ENCODE data around the gene ADAM19. TPM values are rescaled to one million over a fixed set of nuclear protein-coding genes. Genes with fewer than 3 reads are reported as not detected.

ADAM19 gene
- total RNA-seq, 2 experiments from 2014 or later, result 24.2 to 103 TPM

GRCh38 chr5:157535042-157535865 is 40.3 kb downstream of the ADAM19 start:
- intact Hi-C loops (cut with micrococcal nuclease; ENCODE audit: unreplicated experiment), result no loop called here
- Histone ChIP-seq H4K20me1 (ENCODE audit: insufficient read depth, low read length) (no peaks in the 10 kb centered on the region), H3K79me2 (ENCODE audit: insufficient read depth, low read depth, low read length) (peaks cover 10% of the 10 kb centered on the region; the same call in 1 of the 2 replicates), H3K4me1 (ENCODE audit: insufficient read depth, low read length, poor library complexity, severe bottlenecking) (peaks cover 17% of the 10 kb centered on the region), H2AFZ (ENCODE audit: low read length) (no peak overlapping the region), H3K4me3 (ENCODE audit: low read depth, low read length, poor library complexity, severe bottlenecking) (no peak overlapping the region), H3K9me3 (ENCODE audit: low read length) (no peaks in the 10 kb centered on the region), H3K27ac (ENCODE audit: low read depth, low read length, poor library complexity, severe bottlenecking) (no peak overlapping the region), H3K9me2 (ENCODE audit: insufficient read depth, low read length) (no peaks in the 10 kb centered on the region), H3K36me3 (ENCODE audit: insufficient read depth, low read length) (peaks cover 41% of the 10 kb centered on the region), H3K4me2 (ENCODE audit: low read length) (no peak overlapping the region)
- DNase-seq (ENCODE audit: low spot score), result no peak
- ChIA-PET POLR2A (interaction anchor here (1.0 to 1.4 kb wide), 6 partner anchors 14 to 28 kb away, joined by 3 to 5 read pairs (median 3); no protein-coding TSS in a partner anchor), CTCF (ENCODE audit: unreplicated experiment) (interaction anchor here (1.0 kb wide), 1 partner anchor 10 kb away, joined by 3 read pairs; no protein-coding TSS in a partner anchor)
- no TSS peak for BruUV-seq (replicated peaks)
- TF ChIP-seq, protein P1, sequence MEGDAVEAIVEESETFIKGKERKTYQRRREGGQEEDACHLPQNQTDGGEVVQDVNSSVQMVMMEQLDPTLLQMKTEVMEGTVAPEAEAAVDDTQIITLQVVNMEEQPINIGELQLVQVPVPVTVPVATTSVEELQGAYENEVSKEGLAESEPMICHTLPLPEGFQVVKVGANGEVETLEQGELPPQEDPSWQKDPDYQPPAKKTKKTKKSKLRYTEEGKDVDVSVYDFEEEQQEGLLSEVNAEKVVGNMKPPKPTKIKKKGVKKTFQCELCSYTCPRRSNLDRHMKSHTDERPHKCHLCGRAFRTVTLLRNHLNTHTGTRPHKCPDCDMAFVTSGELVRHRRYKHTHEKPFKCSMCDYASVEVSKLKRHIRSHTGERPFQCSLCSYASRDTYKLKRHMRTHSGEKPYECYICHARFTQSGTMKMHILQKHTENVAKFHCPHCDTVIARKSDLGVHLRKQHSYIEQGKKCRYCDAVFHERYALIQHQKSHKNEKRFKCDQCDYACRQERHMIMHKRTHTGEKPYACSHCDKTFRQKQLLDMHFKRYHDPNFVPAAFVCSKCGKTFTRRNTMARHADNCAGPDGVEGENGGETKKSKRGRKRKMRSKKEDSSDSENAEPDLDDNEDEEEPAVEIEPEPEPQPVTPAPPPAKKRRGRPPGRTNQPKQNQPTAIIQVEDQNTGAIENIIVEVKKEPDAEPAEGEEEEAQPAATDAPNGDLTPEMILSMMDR (conservative IDR thresholded peaks at IDR 0.05; ENCODE audit: low read length), result no peak
- TF ChIP-seq EZH2phosphoT487 (IDR thresholded peaks at IDR 0.05; ENCODE audit: borderline replicate concordance, low read depth, low read length), result no peak

DNA sequence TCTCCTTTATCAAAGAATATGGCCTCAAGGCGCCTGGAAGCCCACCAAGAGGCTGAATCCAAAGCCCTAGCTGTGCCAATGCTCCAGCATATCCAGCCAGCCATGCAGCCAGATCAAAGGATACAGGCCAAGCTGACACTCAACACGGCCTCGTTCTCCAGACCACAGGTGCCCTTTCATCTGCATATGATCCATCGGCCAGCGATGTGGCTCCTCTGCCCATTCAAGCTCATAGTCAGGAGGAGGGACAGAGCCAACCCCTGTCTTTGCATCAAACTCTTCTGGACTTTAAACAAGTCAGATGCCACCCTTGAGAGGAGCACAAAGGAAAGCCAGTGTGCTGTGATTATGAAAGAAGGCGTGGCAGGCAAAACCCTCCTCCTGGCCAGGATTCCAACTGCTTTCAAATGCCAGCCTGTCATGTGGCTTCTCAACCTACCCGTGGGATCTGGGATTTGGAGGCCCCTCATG is 42.5 kb downstream of the ADAM19 start:
- Histone ChIP-seq H3K9me2 (ENCODE audit: insufficient read depth, low read length) (no peaks in the 10 kb centered on the region), H3K79me2 (ENCODE audit: insufficient read depth, low read depth, low read length) (no peaks in the 10 kb centered on the region), H3K4me2 (ENCODE audit: low read length) (no peak overlapping the region), H3K4me1 (ENCODE audit: insufficient read depth, low read length, poor library complexity, severe bottlenecking) (peaks cover 6% of the 10 kb centered on the region), H4K20me1 (ENCODE audit: insufficient read depth, low read length) (no peaks in the 10 kb centered on the region), H3K27ac (ENCODE audit: low read depth, low read length, poor library complexity, severe bottlenecking) (no peak overlapping the region), H3K4me3 (ENCODE audit: low read depth, low read length, poor library complexity, severe bottlenecking) (no peak overlapping the region), H3K36me3 (ENCODE audit: insufficient read depth, low read length) (peaks cover 62% of the 10 kb centered on the region), H3K9me3 (ENCODE audit: low read length) (no peaks in the 10 kb centered on the region), H2AFZ (ENCODE audit: low read length) (no peak overlapping the region)
- BruUV-seq (replicated peaks), result no TSS peak
- ChIA-PET POLR2A (interaction anchor here (1.2 to 1.7 kb wide), 2 partner anchors 9 to 36 kb away, joined by 4 read pairs; no protein-coding TSS in a partner anchor), CTCF (ENCODE audit: unreplicated experiment) (no interaction called here)
- DNase-seq (ENCODE audit: low spot score), result no peak
- TF ChIP-seq EZH2phosphoT487 (IDR thresholded peaks at IDR 0.05; ENCODE audit: borderline replicate concordance, low read depth, low read length), result no peak
- TF ChIP-seq, protein P1 (conservative IDR thresholded peaks at IDR 0.05; ENCODE audit: low read length), result no peak
- intact Hi-C loops (cut with micrococcal nuclease; ENCODE audit: unreplicated experiment), result no loop called here

DNA sequence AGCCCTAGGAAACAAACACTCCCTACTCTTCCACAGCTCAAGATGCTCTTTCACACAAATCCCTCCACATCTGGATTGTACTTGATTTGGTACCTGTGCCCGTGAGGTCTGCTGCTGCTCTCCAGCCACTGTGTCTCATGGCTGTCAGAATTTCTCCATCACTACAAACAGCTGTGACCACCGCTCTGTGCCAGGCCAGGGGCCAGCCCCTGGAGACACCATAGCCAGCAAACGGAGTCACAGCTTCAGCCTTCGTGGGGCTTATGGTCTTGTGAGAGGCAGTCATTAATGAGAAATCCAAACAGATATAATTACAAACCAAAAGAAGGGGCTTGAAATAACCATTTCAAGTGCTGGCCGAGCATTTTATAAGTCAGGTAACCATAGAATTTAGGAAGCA is 43.6 kb downstream of the ADAM19 start:
- no peak overlapping the region for H2AFZ ChIP-seq (ENCODE audit: low read length)
- peaks cover 6% of the 10 kb centered on the region for H3K4me1 ChIP-seq (ENCODE audit: insufficient read depth, low read length, poor library complexity, severe bottlenecking)
- no peak overlapping the region for H3K27ac ChIP-seq (ENCODE audit: low read depth, low read length, poor library complexity, severe bottlenecking)
- BruUV-seq (replicated peaks), result no TSS peak
- H3K79me2 ChIP-seq (ENCODE audit: insufficient read depth, low read depth, low read length), result no peaks in the 10 kb centered on the region
- H4K20me1 ChIP-seq (ENCODE audit: insufficient read depth, low read length), result no peaks in the 10 kb centered on the region
- TF ChIP-seq, protein P1 (conservative IDR thresholded peaks at IDR 0.05; ENCODE audit: low read length), result no peak
- no peak overlapping the region for H3K4me3 ChIP-seq (ENCODE audit: low read depth, low read length, poor library complexity, severe bottlenecking)
- ChIA-PET POLR2A (interaction anchor here (1.7 kb wide), 1 partner anchor 10 kb away, joined by 4 read pairs; no protein-coding TSS in a partner anchor), CTCF (ENCODE audit: unreplicated experiment) (no interaction called here)
- no peaks in the 10 kb centered on the region for H3K9me3 ChIP-seq (ENCODE audit: low read length)
- peaks cover 61% of the 10 kb centered on the region for H3K36me3 ChIP-seq (ENCODE audit: insufficient read depth, low read length)
- no peaks in the 10 kb centered on the region for H3K9me2 ChIP-seq (ENCODE audit: insufficient read depth, low read length)
- intact Hi-C loops (cut with micrococcal nuclease; ENCODE audit: unreplicated experiment), result no loop called here
- H3K4me2 ChIP-seq (ENCODE audit: low read length), result no peak overlapping the region
- no peak for DNase-seq (ENCODE audit: low spot score)
